ENCODE results near the gene FARP2.

GRCh38 chr2:241538838-241539615 lies 182.9 kb downstream of the FARP2 start:
- TF ChIP-seq EZH2phosphoT487 (IDR thresholded peaks at IDR 0.05; ENCODE audit: borderline replicate concordance), result no peak
- TF ChIP-seq, protein P1, sequence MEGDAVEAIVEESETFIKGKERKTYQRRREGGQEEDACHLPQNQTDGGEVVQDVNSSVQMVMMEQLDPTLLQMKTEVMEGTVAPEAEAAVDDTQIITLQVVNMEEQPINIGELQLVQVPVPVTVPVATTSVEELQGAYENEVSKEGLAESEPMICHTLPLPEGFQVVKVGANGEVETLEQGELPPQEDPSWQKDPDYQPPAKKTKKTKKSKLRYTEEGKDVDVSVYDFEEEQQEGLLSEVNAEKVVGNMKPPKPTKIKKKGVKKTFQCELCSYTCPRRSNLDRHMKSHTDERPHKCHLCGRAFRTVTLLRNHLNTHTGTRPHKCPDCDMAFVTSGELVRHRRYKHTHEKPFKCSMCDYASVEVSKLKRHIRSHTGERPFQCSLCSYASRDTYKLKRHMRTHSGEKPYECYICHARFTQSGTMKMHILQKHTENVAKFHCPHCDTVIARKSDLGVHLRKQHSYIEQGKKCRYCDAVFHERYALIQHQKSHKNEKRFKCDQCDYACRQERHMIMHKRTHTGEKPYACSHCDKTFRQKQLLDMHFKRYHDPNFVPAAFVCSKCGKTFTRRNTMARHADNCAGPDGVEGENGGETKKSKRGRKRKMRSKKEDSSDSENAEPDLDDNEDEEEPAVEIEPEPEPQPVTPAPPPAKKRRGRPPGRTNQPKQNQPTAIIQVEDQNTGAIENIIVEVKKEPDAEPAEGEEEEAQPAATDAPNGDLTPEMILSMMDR (conservative IDR thresholded peaks at IDR 0.05; ENCODE audit: low read length), result no peak

Measured in Loucy (cell line).